GM21515 (cell line): ENCODE results near the gene SSBP1.
A peak's percentile ranks its signal among the peaks of the same experiment; 100 is the strongest.
"Not testable (repeated sequence)": the region's sequence is repeated elsewhere in the genome, so short reads cannot be mapped to it uniquely, and the experiment has no call there.

Source experiments
- ATAC-seq: cut with Tn5 transposase; IDR thresholded peaks from one replicate; pipeline ENCODE4 v1.9.1; 2021; ENCODE audit not compliant: unreplicated experiment

Gene SSBP1

GRCh38 chr7:141763797-141764196 is 25.6 kb downstream of the SSBP1 start, which contains the start of gene TAS2R3:
Gene TAS2R3 (plus strand): TSS chr7:141764097. CDS start chr7:141764159, 62 bp downstream.
- ATAC-seq = no peak

- not testable (repeated sequence) for ATAC-seq
Observed at GRCh38 chr7:141770083-141770583, 32.0 kb downstream of the SSBP1 start.

DNA sequence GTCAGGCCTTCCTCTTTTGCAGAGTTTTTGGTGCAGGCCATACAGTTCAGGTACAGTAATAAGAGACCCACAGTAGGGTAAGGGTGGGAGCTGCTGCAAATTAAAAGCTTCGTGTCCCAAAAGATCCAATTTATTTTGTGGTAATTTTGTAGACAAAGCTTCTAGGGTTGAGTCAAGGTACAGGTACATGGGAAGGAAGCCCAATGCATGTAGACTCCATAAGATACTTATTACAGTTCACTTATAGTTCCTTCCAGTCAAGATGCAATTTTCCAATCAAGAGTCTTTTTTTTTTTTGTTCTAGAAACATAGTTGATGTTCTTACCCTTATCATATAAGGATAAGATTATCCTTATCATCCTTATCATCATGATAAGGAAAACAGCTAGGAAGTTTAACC is 38.2 kb downstream of the SSBP1 start, which contains the start of gene TAS2R4:
TSS of gene TAS2R4 (plus strand) at position 301 of the 400 bp plus-strand sequence. CDS start 1,815 bp downstream, outside the sequence.
- no peak for ATAC-seq

- peak; percentile 83 for ATAC-seq
Observed at GRCh38 chr7:141785706-141786552, 47.8 kb downstream of the SSBP1 start.

DNA sequence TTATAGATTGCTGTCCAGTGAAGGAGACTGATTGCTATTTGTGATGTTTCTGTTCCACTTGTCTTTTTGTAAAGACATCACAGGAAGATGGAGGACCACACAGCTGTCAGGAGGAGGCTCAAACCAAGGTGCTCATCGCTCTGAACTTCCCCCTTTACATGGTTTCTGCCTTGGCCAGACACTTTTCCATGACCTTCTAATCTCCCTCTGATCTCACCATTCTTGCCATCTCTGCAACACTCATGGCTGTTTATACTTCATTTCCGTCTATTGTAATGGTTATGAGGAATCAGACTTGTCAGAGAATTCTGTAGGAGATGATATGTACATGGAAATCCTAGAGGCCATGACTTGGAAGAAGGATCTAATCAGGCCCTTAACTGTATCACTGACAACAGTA is 50.1 kb downstream of the SSBP1 start:
- ATAC-seq = no peak

- no peak for ATAC-seq
Observed at GRCh38 chr7:141789917-141790316, 51.8 kb downstream of the SSBP1 start, which contains the start of gene TAS2R5. Gene TAS2R5 (plus strand): TSS chr7:141790217. CDS start chr7:141790362, 145 bp downstream.

DNA sequence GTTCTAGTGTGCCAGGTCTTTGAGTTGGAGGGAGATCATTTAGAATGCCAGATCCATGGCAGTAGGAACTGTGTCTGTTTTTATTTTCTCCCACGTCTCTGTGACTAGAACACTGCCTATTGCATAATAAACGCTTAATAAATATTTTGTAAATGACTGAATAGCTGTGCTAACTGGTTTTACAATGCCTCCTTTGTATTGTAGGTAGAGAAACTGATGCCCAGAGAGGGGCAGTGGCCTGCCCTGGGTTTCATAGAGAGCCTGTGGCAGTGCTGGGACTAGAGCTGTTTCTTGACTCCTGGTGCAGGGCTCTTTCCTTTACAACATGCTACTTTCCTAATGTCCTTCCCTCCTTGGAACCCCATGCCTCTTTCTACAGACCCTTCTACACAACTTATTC is 54.4 kb downstream of the SSBP1 start:
- ATAC-seq = no peak
